Smooth muscle cell (in vitro differentiated cells): ENCODE measurements around the gene KCNMA1. TPM values are rescaled to one million over a fixed set of nuclear protein-coding genes. Genes with fewer than 3 reads are reported as not detected.

Source experiments
- DNase-seq: peaks from one replicate; lab custom pipeline; 2025; ENCODE audit not compliant: unreplicated experiment; lab: John Stamatoyannopoulos, UW
- H2AFZ ChIP-seq: fragments of 200-600 bp; sonication (generic); 2 replicates; pipeline ENCODE4 v1.6.0; 2016; ENCODE audit warnings: antibody characterized with exemption, low read depth, mild to moderate bottlenecking
- H3F3A ChIP-seq: fragments of 200-600 bp; sonication (generic); 2 replicates; pipeline ENCODE4 v1.6.0; 2017; ENCODE audit warnings: antibody characterized with exemption, low read depth
- H3K27ac ChIP-seq: fragments of 200-600 bp; sonication (generic); 2 replicates; pipeline ENCODE4 v1.5.1; 2016; ENCODE audit warnings: low read depth, mild to moderate bottlenecking
- H3K27me3 ChIP-seq: fragments of 200-600 bp; sonication (generic); 2 replicates; pipeline ENCODE4 v1.6.1; 2016; ENCODE audit warnings: low read depth, mild to moderate bottlenecking
- H3K36me3 ChIP-seq: fragments of 200-600 bp; sonication (generic); 2 replicates; pipeline ENCODE4 v1.5.1; 2016; ENCODE audit warnings: low read depth
- H3K4me1 ChIP-seq: fragments of 200-600 bp; sonication (generic); 2 replicates; pipeline ENCODE4 v1.5.1; 2016; ENCODE audit warnings: low read depth
- H3K4me2 ChIP-seq: fragments of 200-600 bp; sonication (generic); 2 replicates; pipeline ENCODE4 v1.6.0; 2016; ENCODE audit warnings: mild to moderate bottlenecking
- H3K4me3 ChIP-seq: fragments of 200-600 bp; sonication (generic); 2 replicates; pipeline ENCODE4 v1.5.1; 2016; ENCODE audit warnings: mild to moderate bottlenecking
- H3K79me2 ChIP-seq: fragments of 200-600 bp; sonication (generic); 2 replicates; pipeline ENCODE4 v1.6.0; 2016; ENCODE audit warnings: low read depth, mild to moderate bottlenecking
- H3K9ac ChIP-seq: fragments of 200-600 bp; sonication (generic); 2 replicates; pipeline ENCODE4 v1.6.0; 2016; ENCODE audit warnings: low read depth
- H3K9me3 ChIP-seq: fragments of 200-600 bp; sonication (generic); replicated peaks from 2 replicates; pipeline ENCODE4 v1.5.1; 2016; ENCODE audit warnings: low read depth
- H4K20me1 ChIP-seq: fragments of 200-600 bp; sonication (generic); 2 replicates; pipeline ENCODE4 v1.6.0; 2016; ENCODE audit warnings: low read depth
- WGBS: methylation state at CpG from one replicate; pipeline ENCODE4 v1.1.7; 2016; ENCODE audit warnings: low lambda C conversion rate; 5-methylcytosine and 5-hydroxymethylcytosine counted together
- polyA plus RNA-seq: library from polyadenylated mRNA; unstranded; fragments of >200 nt; fragmentation: Nextera tagmentation; extraction: Ambion mirVana; gene quantifications from 2 replicates; pipeline ENCODE4 v1.2.1, GENCODE V29; 2016
- total RNA-seq: library from RNA; depleted of rRNA; stranded (reverse); fragments of >200 nt; gene quantifications from 2 replicates; pipeline ENCODE4 v1.2.3, GENCODE V29; 2014
- TF ChIP-seq, protein P1 (sequence below): fragments of 200-600 bp; sonication (generic); IDR thresholded peaks from 2 replicates; pipeline ENCODE4 v1.5.1; 2017; ENCODE audit warnings: borderline replicate concordance, mild to moderate bottlenecking, antibody characterized with exemption; ENCODE audit not compliant: insufficient read depth, poor library complexity, severe bottlenecking

The KCNMA1 gene
- total and polyA plus RNA-seq, 2 experiments from 2014 or later = 9.1 to 23.4 TPM

DNA sequence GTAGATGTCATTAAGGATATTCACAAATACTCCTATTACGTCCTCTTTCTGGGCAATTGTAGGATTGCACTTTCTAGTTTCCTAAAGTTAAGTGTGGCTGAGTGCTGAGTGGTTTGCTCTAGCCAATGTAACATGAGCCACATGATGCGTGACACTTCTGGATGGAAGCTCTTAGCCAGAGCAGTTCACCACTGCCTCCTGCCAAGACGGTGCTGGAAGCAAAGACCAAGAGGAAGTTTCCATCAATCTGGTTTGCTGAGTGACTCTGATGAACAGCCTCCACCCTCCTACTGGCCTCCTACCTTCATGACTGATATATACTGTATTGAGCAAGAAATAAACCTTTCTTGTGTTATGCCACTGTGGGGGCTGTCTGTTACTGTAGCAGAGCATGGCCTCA, 318.1 kb downstream of the KCNMA1 start:
- Histone ChIP-seq H3K4me2 (no peak overlapping the region), H3K27me3 (no peaks in the 10 kb centered on the region), H3K79me2 (no peaks in the 10 kb centered on the region), H3K9me3 (no peaks in the 10 kb centered on the region), H4K20me1 (no peaks in the 10 kb centered on the region), H2AFZ (no peak overlapping the region), H3K36me3 (no peaks in the 10 kb centered on the region), H3K9ac (no peak overlapping the region), H3F3A (peaks cover 18% of the 10 kb centered on the region), H3K4me1 (no peaks in the 10 kb centered on the region), H3K27ac (no peak overlapping the region), H3K4me3 (no peak overlapping the region)
- DNase-seq = no peak
- TF ChIP-seq, protein P1, sequence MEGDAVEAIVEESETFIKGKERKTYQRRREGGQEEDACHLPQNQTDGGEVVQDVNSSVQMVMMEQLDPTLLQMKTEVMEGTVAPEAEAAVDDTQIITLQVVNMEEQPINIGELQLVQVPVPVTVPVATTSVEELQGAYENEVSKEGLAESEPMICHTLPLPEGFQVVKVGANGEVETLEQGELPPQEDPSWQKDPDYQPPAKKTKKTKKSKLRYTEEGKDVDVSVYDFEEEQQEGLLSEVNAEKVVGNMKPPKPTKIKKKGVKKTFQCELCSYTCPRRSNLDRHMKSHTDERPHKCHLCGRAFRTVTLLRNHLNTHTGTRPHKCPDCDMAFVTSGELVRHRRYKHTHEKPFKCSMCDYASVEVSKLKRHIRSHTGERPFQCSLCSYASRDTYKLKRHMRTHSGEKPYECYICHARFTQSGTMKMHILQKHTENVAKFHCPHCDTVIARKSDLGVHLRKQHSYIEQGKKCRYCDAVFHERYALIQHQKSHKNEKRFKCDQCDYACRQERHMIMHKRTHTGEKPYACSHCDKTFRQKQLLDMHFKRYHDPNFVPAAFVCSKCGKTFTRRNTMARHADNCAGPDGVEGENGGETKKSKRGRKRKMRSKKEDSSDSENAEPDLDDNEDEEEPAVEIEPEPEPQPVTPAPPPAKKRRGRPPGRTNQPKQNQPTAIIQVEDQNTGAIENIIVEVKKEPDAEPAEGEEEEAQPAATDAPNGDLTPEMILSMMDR = no peak
- WGBS = 83% methylated on average over 3 of the region's 3 CpGs

DNA sequence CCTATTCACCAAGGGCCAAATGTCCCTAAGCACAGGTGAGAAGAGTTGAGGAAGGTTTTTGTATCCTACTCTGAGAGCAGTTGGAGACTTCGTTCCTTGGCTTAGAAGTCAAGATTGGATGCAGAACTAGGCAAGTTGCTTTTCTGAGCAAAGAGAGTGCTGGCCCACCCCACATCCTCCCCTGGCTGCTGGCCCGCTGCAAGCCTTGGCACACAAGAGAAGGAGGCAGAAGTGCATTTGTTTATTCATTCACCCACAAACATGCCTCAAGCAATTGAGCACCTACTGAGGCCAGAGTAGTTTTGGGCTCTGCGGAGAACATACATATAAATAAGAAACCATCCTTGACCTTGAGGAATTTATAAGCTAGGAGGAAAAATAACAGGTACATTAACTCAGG, 318.9 kb downstream of the KCNMA1 start:
- Histone ChIP-seq H3K4me3 (no peak overlapping the region), H3K9me3 (no peaks in the 10 kb centered on the region), H3K9ac (no peak overlapping the region), H3F3A (peaks cover 22% of the 10 kb centered on the region), H3K79me2 (no peaks in the 10 kb centered on the region), H3K27me3 (no peaks in the 10 kb centered on the region), H2AFZ (no peak overlapping the region), H3K27ac (no peak overlapping the region), H3K36me3 (no peaks in the 10 kb centered on the region), H3K4me1 (no peaks in the 10 kb centered on the region), H3K4me2 (no peak overlapping the region), H4K20me1 (no peaks in the 10 kb centered on the region)
- no peak for DNase-seq
- TF ChIP-seq, protein P1 = no peak
- WGBS = 96% methylated on average over 3 of the region's 3 CpGs

DNA sequence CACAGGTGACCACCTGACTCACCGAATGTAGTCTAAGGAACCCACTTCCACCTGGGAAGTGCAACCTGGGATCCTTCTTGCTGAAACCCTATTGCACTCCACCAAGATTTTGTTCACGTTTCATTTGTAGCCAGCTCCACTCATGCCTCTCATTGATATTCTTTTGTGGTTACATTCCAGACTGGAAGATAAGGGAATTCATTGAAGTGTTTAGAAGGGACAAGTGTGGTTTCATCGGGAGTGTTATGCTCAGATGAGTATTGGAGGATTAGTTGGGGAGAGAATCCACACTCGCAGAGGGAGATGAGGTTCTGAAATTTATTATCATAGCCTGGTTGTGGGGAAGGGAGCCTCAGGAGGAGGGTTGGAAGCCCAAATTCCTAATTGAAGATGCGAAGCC, 320.4 kb downstream of the KCNMA1 start:
- Histone ChIP-seq H3K4me3 (no peak overlapping the region), H3K27me3 (no peaks in the 10 kb centered on the region), H2AFZ (no peak overlapping the region), H3K9ac (no peak overlapping the region), H3K9me3 (no peaks in the 10 kb centered on the region), H3K4me2 (no peak overlapping the region), H3F3A (peaks cover 22% of the 10 kb centered on the region), H3K27ac (no peak overlapping the region), H3K36me3 (no peaks in the 10 kb centered on the region), H4K20me1 (no peaks in the 10 kb centered on the region), H3K4me1 (peaks cover 3% of the 10 kb centered on the region), H3K79me2 (no peaks in the 10 kb centered on the region)
- TF ChIP-seq, protein P1 = no peak
- DNase-seq = no peak
- WGBS = 49% methylated on average over 5 of the region's 5 CpGs

DNA sequence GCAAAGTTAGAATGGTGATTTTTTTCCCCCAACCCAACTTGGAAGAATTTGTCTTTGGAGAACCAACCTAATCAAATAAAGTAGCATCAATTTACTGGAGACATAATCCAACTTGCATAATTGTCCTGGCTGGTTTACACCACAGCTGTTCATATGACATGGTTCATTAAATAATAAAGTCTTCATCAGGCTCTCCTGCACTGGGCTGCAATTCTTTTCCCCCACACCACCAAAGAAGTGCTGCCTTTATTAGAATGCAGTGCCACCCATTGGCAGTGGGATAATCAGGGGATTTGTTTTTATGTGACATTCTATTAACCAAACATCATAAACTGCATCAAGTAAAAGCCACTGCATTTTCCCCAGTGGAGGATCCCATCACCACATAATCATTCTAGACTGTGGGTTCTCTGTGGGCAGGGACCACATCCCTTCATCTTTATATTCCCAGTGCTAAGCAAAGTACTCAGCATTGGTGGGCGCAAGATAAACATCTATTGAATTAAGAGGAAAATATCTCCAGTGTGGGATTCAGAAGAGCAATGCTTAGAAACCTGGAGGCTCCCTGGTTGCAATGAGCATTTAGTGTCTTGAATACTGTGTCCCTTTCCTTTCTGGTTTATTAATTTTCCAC, 322.0 kb downstream of the KCNMA1 start:
- no peak overlapping the region for H3K4me3 ChIP-seq
- H3K27ac ChIP-seq = no peak overlapping the region
- DNase-seq = no peak
- TF ChIP-seq, protein P1 = no peak
- no peak overlapping the region for H2AFZ ChIP-seq
- H3K4me2 ChIP-seq = no peak overlapping the region
- peaks cover 16% of the 10 kb centered on the region for H3F3A ChIP-seq
- no peak overlapping the region for H3K9ac ChIP-seq
- no peaks in the 10 kb centered on the region for H3K27me3 ChIP-seq
- WGBS = 92% methylated on average over 1 of the region's 1 CpG
- H3K9me3 ChIP-seq = no peaks in the 10 kb centered on the region
- H3K4me1 ChIP-seq = peaks cover 8% of the 10 kb centered on the region
- H4K20me1 ChIP-seq = no peaks in the 10 kb centered on the region
- H3K79me2 ChIP-seq = no peaks in the 10 kb centered on the region
- no peaks in the 10 kb centered on the region for H3K36me3 ChIP-seq
